Measurements from ENCODE around the gene HIVEP3. TPM values are rescaled to one million over a fixed set of nuclear protein-coding genes. Genes with fewer than 3 reads are reported as not detected.

The HIVEP3 gene
- total and polyA plus RNA-seq, 4 experiments from 2014 or later: 8.2 to 12.8 (median 10.8) TPM

DNA sequence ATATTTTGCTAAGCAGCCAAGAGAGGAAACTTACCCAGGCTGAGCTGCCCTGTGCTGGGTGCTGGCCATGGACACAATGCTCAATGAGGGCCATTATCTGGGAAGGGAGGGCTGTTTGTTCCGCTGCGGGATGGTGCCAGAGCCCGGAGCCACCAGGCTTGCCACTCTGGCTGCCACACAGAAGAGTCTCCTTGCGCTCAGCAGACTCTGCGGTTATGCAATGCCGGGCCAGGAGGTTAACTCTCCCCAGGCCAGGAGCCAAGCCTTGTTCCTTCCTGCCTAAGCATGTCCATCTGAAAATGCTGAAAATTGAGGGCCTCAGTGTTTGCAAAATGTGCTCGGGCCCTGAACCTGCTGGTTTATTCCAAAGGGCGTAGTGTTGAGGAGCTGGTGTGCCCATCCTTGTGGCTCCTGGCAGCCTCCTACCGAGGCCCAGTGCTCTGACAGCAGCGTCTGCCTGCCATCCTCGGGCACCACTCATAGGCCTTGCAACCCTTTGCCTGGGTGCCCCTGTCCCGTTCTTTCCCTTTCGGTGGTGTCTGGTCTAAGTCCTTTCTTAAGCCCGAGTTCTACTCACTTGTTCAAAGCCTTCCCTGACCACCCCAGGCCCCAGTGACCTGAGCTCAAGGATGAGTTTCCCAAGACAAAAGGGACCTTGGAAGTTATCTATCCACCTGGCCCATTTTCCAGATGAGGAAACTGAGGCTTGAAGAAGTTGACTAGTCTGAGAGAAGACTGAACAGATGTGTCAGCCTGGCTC, 300.5 kb downstream of the HIVEP3 start:
- Histone ChIP-seq H3K4me1 (ENCODE audit: insufficient read depth, low read length) (peaks cover 8% of the 10 kb centered on the region), H3K27me3 (ENCODE audit: insufficient read depth, low read length) (no peaks in the 10 kb centered on the region), H3K9me3 (ENCODE audit: control insufficient read depth in 1 of 2, low read length in 2 of 2) (no peaks in the 10 kb centered on the region), H3K36me3 (ENCODE audit: insufficient read depth, low read length) (no peaks in the 10 kb centered on the region), H3K4me3 (ENCODE audit: low read length in 2 of 2) (no peak overlapping the region), H3K27ac (ENCODE audit: low read depth, low read length) (no peak overlapping the region)
- H3K27me3 Mint-ChIP-seq: no peaks in the 10 kb centered on the region
- ChIA-PET CTCF (ENCODE audit: partially characterized antibody) (no interaction called here), POLR2A (ENCODE audit: partially characterized antibody) (no interaction called here)
- H3K4me1 Mint-ChIP-seq: peaks cover 14 to 18% (median 15%) of the 10 kb centered on the region in 4 donors
- H3K9me3 Mint-ChIP-seq: no peaks in the 10 kb centered on the region
- intact Hi-C loops (cut with micrococcal nuclease): no loop called here
- peaks cover 3 to 4% of the 10 kb centered on the region in 2 donors for H3K36me3 Mint-ChIP-seq
- H3K27ac Mint-ChIP-seq: no peak overlapping the region
- no peak overlapping the region for H3K4me3 Mint-ChIP-seq
- no peak for DNase-seq

DNA sequence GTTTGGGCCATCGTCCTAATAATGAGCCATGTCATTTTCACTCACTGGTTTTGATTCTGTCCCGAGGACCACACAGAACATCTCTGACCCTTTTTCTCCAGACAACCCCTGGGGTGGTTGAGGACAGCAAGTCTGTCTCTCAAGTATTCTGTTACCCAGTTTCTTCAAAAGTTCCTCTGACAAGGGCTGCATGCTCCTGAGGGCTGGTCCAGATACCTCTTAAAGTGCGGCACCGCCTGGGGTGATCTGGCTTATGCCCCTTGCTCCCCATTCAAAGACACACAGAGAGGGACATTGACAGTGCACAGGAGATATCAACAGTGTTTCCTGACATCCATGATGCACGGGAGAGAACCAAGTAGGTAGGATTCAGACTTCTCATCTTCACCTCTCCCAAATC, 301.4 kb downstream of the HIVEP3 start:
- Mint-ChIP-seq H3K27ac (no peak overlapping the region), H3K27me3 (no peaks in the 10 kb centered on the region), H3K9me3 (no peaks in the 10 kb centered on the region), H3K4me3 (no peak overlapping the region), H3K4me1 (peaks cover 7 to 8% (median 7%) of the 10 kb centered on the region in 4 donors), H3K36me3 (peaks cover 3 to 4% of the 10 kb centered on the region in 2 donors)
- H3K27me3 ChIP-seq (ENCODE audit: insufficient read depth, low read length): no peaks in the 10 kb centered on the region
- POLR2A ChIA-PET (ENCODE audit: partially characterized antibody): no interaction called here
- H3K4me1 ChIP-seq (ENCODE audit: insufficient read depth, low read length): no peaks in the 10 kb centered on the region
- CTCF ChIA-PET (ENCODE audit: partially characterized antibody): no interaction called here
- DNase-seq: no peak
- H3K27ac ChIP-seq (ENCODE audit: low read depth, low read length): no peak overlapping the region
- no peaks in the 10 kb centered on the region for H3K36me3 ChIP-seq (ENCODE audit: insufficient read depth, low read length)
- intact Hi-C loops (cut with micrococcal nuclease): no loop called here
- H3K9me3 ChIP-seq (ENCODE audit: control insufficient read depth in 1 of 2, low read length in 2 of 2): no peaks in the 10 kb centered on the region
- H3K4me3 ChIP-seq (ENCODE audit: low read length in 2 of 2): no peak overlapping the region

DNA sequence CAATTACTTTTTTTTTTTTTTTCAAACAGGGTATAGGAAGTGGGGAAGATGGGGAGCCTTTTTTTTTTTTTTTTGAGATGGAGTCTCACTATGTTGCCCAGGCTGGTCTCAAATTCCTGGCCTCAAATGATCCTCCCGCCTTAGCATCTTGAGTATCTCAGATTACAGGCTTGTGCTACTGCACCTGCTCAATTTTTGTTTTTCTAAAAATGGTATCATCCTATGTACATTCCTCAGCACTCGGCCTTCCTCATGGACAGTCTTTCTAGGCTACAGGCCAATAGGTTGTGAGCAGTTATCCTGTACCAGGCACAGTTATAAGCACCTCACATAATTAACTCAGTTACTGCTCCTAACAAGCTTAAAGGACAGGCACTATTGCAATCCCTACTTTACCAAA, 302.2 kb downstream of the HIVEP3 start:
- Mint-ChIP-seq H3K27me3 (no peaks in the 10 kb centered on the region), H3K36me3 (peaks cover 3 to 4% of the 10 kb centered on the region in 2 donors), H3K9me3 (no peaks in the 10 kb centered on the region), H3K27ac (peak overlapping the region in 1 of 7 donors; percentile 30), H3K4me3 (no peak overlapping the region), H3K4me1 (peaks cover 0 to 6% (median 5%) of the 10 kb centered on the region in 4 donors)
- POLR2A ChIA-PET (ENCODE audit: partially characterized antibody): no interaction called here
- no peaks in the 10 kb centered on the region for H3K36me3 ChIP-seq (ENCODE audit: insufficient read depth, low read length)
- no peaks in the 10 kb centered on the region for H3K4me1 ChIP-seq (ENCODE audit: insufficient read depth, low read length)
- H3K27me3 ChIP-seq (ENCODE audit: insufficient read depth, low read length): no peaks in the 10 kb centered on the region
- CTCF ChIA-PET (ENCODE audit: partially characterized antibody): no interaction called here
- H3K27ac ChIP-seq (ENCODE audit: low read depth, low read length): no peak overlapping the region
- H3K4me3 ChIP-seq (ENCODE audit: low read length in 2 of 2): no peak overlapping the region
- DNase-seq: no peak
- H3K9me3 ChIP-seq (ENCODE audit: control insufficient read depth in 1 of 2, low read length in 2 of 2): no peaks in the 10 kb centered on the region
- intact Hi-C loops (cut with micrococcal nuclease): no loop called here

DNA sequence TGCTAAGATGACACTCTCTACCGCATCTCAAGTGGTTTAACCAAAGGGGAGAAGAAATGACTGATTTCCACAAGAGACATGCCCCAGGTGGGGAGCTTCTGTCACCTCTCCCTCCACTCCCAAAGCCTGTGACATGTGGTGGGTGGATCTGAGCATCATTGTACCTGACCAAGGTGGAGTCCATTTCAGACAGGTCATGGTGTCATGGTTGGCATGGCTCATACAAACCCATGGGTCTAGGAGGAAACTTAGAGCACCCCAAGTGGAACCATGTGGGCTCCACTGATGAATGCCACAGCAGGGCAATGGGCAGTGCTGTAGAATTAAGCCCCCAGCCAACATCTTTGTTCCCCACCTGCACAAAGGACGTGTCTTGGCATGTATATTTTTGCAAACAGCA, 302.7 kb downstream of the HIVEP3 start:
- no peak overlapping the region for H3K4me3 Mint-ChIP-seq
- no peak overlapping the region for H3K27ac ChIP-seq (ENCODE audit: low read depth, low read length)
- H3K4me1 ChIP-seq (ENCODE audit: insufficient read depth, low read length): no peaks in the 10 kb centered on the region
- no peak overlapping the region for H3K4me3 ChIP-seq (ENCODE audit: low read length in 2 of 2)
- H3K27me3 Mint-ChIP-seq: no peaks in the 10 kb centered on the region
- POLR2A ChIA-PET (ENCODE audit: partially characterized antibody): no interaction called here
- peaks cover 0 to 8% (median 3%) of the 10 kb centered on the region in 4 donors for H3K4me1 Mint-ChIP-seq
- H3K27ac Mint-ChIP-seq: peak overlapping the region in 1 of 7 donors; percentile 3
- no peaks in the 10 kb centered on the region for H3K9me3 Mint-ChIP-seq
- no peak for DNase-seq
- no peaks in the 10 kb centered on the region for H3K9me3 ChIP-seq (ENCODE audit: control insufficient read depth in 1 of 2, low read length in 2 of 2)
- CTCF ChIA-PET (ENCODE audit: partially characterized antibody): no interaction called here
- H3K36me3 Mint-ChIP-seq: peaks cover 4 to 6% of the 10 kb centered on the region in 2 donors
- H3K36me3 ChIP-seq (ENCODE audit: insufficient read depth, low read length): no peaks in the 10 kb centered on the region
- H3K27me3 ChIP-seq (ENCODE audit: insufficient read depth, low read length): no peaks in the 10 kb centered on the region
- intact Hi-C loops (cut with micrococcal nuclease): no loop called here

DNA sequence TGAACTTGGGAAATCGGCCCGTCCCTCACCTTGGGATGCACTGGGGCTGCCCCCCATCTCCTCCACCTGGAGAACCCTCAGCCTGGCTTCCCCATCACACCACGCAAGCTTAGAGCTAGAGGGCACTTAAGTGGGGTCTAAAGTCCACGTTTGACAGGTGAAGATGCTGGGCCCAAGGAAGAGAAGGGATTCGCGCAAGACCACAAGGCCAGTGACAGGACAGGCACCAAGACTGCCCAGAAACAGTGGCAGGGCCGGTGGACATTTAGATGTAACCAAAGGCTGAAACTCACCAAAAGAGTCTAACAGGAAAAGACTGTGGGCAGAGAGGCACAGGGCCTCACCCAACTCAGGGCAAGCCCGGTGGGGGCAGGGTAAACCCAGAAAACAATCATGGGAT, 303.4 kb downstream of the HIVEP3 start:
- peak overlapping the region in 3 of 7 donors; percentile 15 to 77 (median 27) for H3K27ac Mint-ChIP-seq
- H3K4me1 Mint-ChIP-seq: peaks cover 0 to 5% (median 3%) of the 10 kb centered on the region in 4 donors
- no peak overlapping the region for H3K27ac ChIP-seq (ENCODE audit: low read depth, low read length)
- H3K27me3 Mint-ChIP-seq: no peaks in the 10 kb centered on the region
- no peaks in the 10 kb centered on the region for H3K27me3 ChIP-seq (ENCODE audit: insufficient read depth, low read length)
- no peaks in the 10 kb centered on the region for H3K9me3 ChIP-seq (ENCODE audit: control insufficient read depth in 1 of 2, low read length in 2 of 2)
- H3K4me1 ChIP-seq (ENCODE audit: insufficient read depth, low read length): no peaks in the 10 kb centered on the region
- CTCF ChIA-PET (ENCODE audit: partially characterized antibody): interaction anchor here (1.2 kb wide), 1 partner anchor 40 kb away, joined by 3 read pairs; no protein-coding TSS in a partner anchor
- H3K9me3 Mint-ChIP-seq: no peaks in the 10 kb centered on the region
- H3K36me3 Mint-ChIP-seq: peaks cover 3 to 9% of the 10 kb centered on the region in 2 donors
- no peak overlapping the region for H3K4me3 ChIP-seq (ENCODE audit: low read length in 2 of 2)
- DNase-seq: no peak
- H3K36me3 ChIP-seq (ENCODE audit: insufficient read depth, low read length): no peaks in the 10 kb centered on the region
- no peak overlapping the region for H3K4me3 Mint-ChIP-seq
- POLR2A ChIA-PET (ENCODE audit: partially characterized antibody): no interaction called here
- intact Hi-C loops (cut with micrococcal nuclease): no loop called here

DNA sequence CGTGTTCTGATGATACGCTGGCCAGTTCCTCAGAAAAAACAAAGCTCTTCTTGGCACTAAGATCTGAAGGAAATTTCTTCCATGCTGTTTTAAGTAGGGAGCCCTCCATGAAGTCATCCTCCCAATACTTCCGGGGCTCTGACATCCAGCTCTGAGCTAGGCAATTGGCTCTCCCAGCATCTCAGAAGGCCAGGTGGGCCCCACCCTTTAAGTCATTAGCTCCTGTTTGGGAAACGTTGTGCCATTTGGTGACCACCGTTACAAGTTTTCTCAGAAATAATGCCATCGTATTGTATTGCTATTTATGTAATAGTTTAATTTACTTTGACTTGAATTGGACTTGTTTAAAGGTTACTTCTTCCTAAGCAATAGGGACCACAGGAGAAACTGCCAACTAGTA, 303.9 kb downstream of the HIVEP3 start:
- Histone ChIP-seq H3K4me3 (ENCODE audit: low read length in 2 of 2) (no peak overlapping the region), H3K36me3 (ENCODE audit: insufficient read depth, low read length) (no peaks in the 10 kb centered on the region), H3K27ac (ENCODE audit: low read depth, low read length) (no peak overlapping the region), H3K4me1 (ENCODE audit: insufficient read depth, low read length) (no peaks in the 10 kb centered on the region), H3K9me3 (ENCODE audit: control insufficient read depth in 1 of 2, low read length in 2 of 2) (no peaks in the 10 kb centered on the region), H3K27me3 (ENCODE audit: insufficient read depth, low read length) (no peaks in the 10 kb centered on the region)
- Mint-ChIP-seq H3K27me3 (no peaks in the 10 kb centered on the region), H3K9me3 (no peaks in the 10 kb centered on the region), H3K4me1 (peaks cover 0 to 6% (median 4%) of the 10 kb centered on the region in 4 donors), H3K27ac (no peak overlapping the region), H3K36me3 (peaks cover 2 to 12% of the 10 kb centered on the region in 2 donors), H3K4me3 (no peak overlapping the region)
- intact Hi-C loops (cut with micrococcal nuclease): no loop called here
- ChIA-PET POLR2A (ENCODE audit: partially characterized antibody) (no interaction called here), CTCF (ENCODE audit: partially characterized antibody) (interaction anchor here (1.2 kb wide), 1 partner anchor 39 kb away, joined by 3 read pairs; no protein-coding TSS in a partner anchor)
- DNase-seq: no peak

DNA sequence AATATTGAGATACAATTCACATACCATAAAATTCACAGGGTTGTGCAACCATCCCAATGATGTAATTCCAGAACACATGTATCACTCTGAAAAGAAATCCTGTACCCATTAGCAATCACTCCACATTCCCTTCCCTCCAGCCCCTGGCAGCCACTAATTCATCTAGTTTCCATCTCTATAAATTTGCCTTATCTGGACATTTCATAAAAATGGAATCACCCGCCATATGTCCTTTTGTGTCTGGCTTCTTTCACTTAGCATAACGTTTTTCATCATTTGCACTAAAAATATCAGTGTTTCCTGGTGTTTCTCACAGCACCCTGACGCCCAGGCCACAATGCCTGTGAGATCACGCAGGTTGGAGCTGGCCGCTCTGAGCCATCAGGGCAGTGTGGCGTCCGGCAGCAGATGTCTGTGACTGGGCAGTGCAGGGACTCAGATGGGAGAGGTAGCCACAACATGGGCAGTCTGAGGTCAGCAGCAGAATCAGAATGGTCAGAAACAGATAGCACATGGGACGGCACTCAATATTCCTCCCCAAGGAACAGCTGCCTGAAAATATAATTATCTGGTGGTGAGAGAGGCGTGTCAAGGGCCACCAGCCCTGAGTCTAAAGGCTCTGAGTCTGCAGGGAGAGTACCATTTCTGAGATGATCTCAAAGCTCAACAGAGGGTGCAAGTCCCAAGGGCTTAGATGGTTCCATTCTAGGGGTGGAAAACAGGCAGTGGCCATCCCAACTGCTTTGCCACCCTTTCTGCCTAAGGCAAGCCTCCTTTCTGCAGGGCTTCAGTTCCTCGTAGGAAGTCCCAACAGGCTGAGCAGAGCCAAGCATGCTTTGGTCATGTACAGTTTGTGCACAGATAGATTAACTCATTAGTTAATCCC, 304.8 kb downstream of the HIVEP3 start:
- no peaks in the 10 kb centered on the region for H3K27me3 ChIP-seq (ENCODE audit: insufficient read depth, low read length)
- Mint-ChIP-seq H3K4me3 (no peak overlapping the region), H3K27me3 (no peaks in the 10 kb centered on the region), H3K9me3 (no peaks in the 10 kb centered on the region), H3K36me3 (peaks cover 0 to 12% of the 10 kb centered on the region in 2 donors), H3K4me1 (peaks cover 0 to 6% (median 4%) of the 10 kb centered on the region in 4 donors), H3K27ac (peak overlapping the region in 1 of 7 donors; percentile 23)
- no peak for DNase-seq
- ChIA-PET CTCF (ENCODE audit: partially characterized antibody) (interaction anchor here (1.2 kb wide), 1 partner anchor 38 kb away, joined by 3 read pairs; no protein-coding TSS in a partner anchor), POLR2A (ENCODE audit: partially characterized antibody) (no interaction called here)
- no peak overlapping the region for H3K27ac ChIP-seq (ENCODE audit: low read depth, low read length)
- no peaks in the 10 kb centered on the region for H3K36me3 ChIP-seq (ENCODE audit: insufficient read depth, low read length)
- H3K9me3 ChIP-seq (ENCODE audit: control insufficient read depth in 1 of 2, low read length in 2 of 2): no peaks in the 10 kb centered on the region
- no peaks in the 10 kb centered on the region for H3K4me1 ChIP-seq (ENCODE audit: insufficient read depth, low read length)
- no peak overlapping the region for H3K4me3 ChIP-seq (ENCODE audit: low read length in 2 of 2)
- intact Hi-C loops (cut with micrococcal nuclease): no loop called here
